BLaER1 treated with 17β-estradiol and CSF1 and Interleukin-3, amounts not matched to agents 10 nM and 100 nM (cell line): ENCODE results near the gene NPB.

ENCODE experiments used
- H3K27ac ChIP-seq, 11 experiments: shearing (Covaris generic); formaldehyde crosslinking; 2 replicates each; pipeline ENCODE4 v1.8.1; 2022
- H3K27me3 ChIP-seq, 11 experiments: shearing (Covaris generic); formaldehyde crosslinking; 2 replicates each; pipeline ENCODE4 v1.8.1; 2022
- H3K36me3 ChIP-seq, 11 experiments: shearing (Covaris generic); formaldehyde crosslinking; 2 replicates each; pipeline ENCODE4 v1.8.1; 2022
- H3K4me1 ChIP-seq, 10 experiments: shearing (Covaris generic); formaldehyde crosslinking; 2 replicates each; pipeline ENCODE4 v1.8.1; 2022
- H3K4me2 ChIP-seq, 11 experiments: shearing (Covaris generic); formaldehyde crosslinking; 2 replicates each; pipeline ENCODE4 v1.8.1; 2022
- H3K4me3 ChIP-seq, 10 experiments: shearing (Covaris generic); formaldehyde crosslinking; 2 replicates each; pipeline ENCODE4 v1.8.1; 2022
- H3K9ac ChIP-seq, 11 experiments: shearing (Covaris generic); formaldehyde crosslinking; 2 replicates each; pipeline ENCODE4 v1.8.1; 2022
- H3K9me3 ChIP-seq, 11 experiments: shearing (Covaris generic); formaldehyde crosslinking; replicated peaks in 1 of 11; 2 replicates each; pipeline ENCODE4 v1.8.1; 2022
- H4K20me1 ChIP-seq, 11 experiments: shearing (Covaris generic); formaldehyde crosslinking; 2 replicates each; pipeline ENCODE4 v1.8.1; 2022
- Cebpa-rat ChIP-seq, 11 experiments: shearing (Covaris generic); IDR thresholded peaks; 2 replicates each; pipeline ENCODE4 v1.8.1; 2022

NPB gene

GRCh38 chr17:81901167-81902022 is 643 bp upstream of the NPB start:
- Histone ChIP-seq H4K20me1 (peaks cover 23 to 96% (median 88%) of the 10 kb centered on the region in 11 experiments; a peak in 21 of 22 replicates), H3K9ac (no peak overlapping the region), H3K9me3 (no peaks in the 10 kb centered on the region), H3K36me3 (peaks cover 59 to 88% (median 73%) of the 10 kb centered on the region in 11 experiments), H3K4me2 (peak overlapping the region in 2 of 11 experiments; percentile 67; a peak in 4 of 22 replicates), H3K27ac (no peak overlapping the region), H3K4me3 (peak overlapping the region in 1 of 10 experiments; percentile 11; a peak in 1 of 20 replicates), H3K4me1 (peaks cover 16 to 37% (median 28%) of the 10 kb centered on the region in 10 experiments; a peak in 19 of 20 replicates), H3K27me3 (peaks cover 40 to 52% (median 47%) of the 10 kb centered on the region in 11 experiments)
- no peak for TF ChIP-seq Cebpa-rat (IDR thresholded peaks at IDR 0.05)

GRCh38 chr17:81902653-81903414 is 796 bp downstream of the NPB start:
- Histone ChIP-seq H4K20me1 (peaks cover 23 to 100% (median 89%) of the 10 kb centered on the region in 11 experiments; a peak in 21 of 22 replicates), H3K4me2 (peak overlapping the region in 8 of 11 experiments; percentile 4 to 67 (median 58); a peak in 13 of 22 replicates), H3K4me3 (peak overlapping the region in 2 of 10 experiments; percentile 16 to 34; a peak in 2 of 20 replicates), H3K27ac (no peak overlapping the region), H3K9ac (peak overlapping the region in 1 of 11 experiments; percentile 20; a peak in 1 of 22 replicates), H3K36me3 (peaks cover 58 to 88% (median 71%) of the 10 kb centered on the region in 11 experiments), H3K9me3 (no peaks in the 10 kb centered on the region), H3K4me1 (peaks cover 19 to 47% (median 30%) of the 10 kb centered on the region in 10 experiments; a peak in 19 of 20 replicates), H3K27me3 (peaks cover 40 to 52% (median 47%) of the 10 kb centered on the region in 11 experiments)
- TF ChIP-seq Cebpa-rat (IDR thresholded peaks at IDR 0.05): no peak

- Histone ChIP-seq H3K36me3 (peaks cover 53 to 88% (median 71%) of the 10 kb centered on the region in 11 experiments), H4K20me1 (peaks cover 23 to 100% (median 89%) of the 10 kb centered on the region in 11 experiments; a peak in 21 of 22 replicates)
These were observed 1.4 kb downstream of the NPB start for GRCh38 chr17:81903415-81903831.

GRCh38 chr17:81903896-81904599 is 2.0 kb downstream of the NPB start:
- H3K27me3 ChIP-seq: peaks cover 40 to 52% (median 47%) of the 10 kb centered on the region in 11 experiments
- H3K9me3 ChIP-seq: no peaks in the 10 kb centered on the region
- H3K4me1 ChIP-seq: peaks cover 19 to 48% (median 33%) of the 10 kb centered on the region in 10 experiments; a peak in 19 of 20 replicates
- H3K4me2 ChIP-seq: peak overlapping the region in 9 of 11 experiments; percentile 58 to 72 (median 67); a peak in 17 of 22 replicates
- H4K20me1 ChIP-seq: peaks cover 18 to 100% (median 87%) of the 10 kb centered on the region in 11 experiments; a peak in 21 of 22 replicates
- TF ChIP-seq Cebpa-rat (IDR thresholded peaks at IDR 0.05): no peak
- H3K9ac ChIP-seq: no peak overlapping the region; a peak in 2 of 22 replicates
- H3K4me3 ChIP-seq: no peak overlapping the region
- H3K27ac ChIP-seq: no peak overlapping the region
- peaks cover 46 to 88% (median 70%) of the 10 kb centered on the region in 11 experiments for H3K36me3 ChIP-seq

More at GRCh38 chr17:81903415-81903831, 1.4 kb downstream of the NPB start:
- H3K4me3 ChIP-seq: no peak overlapping the region
- H3K4me1 ChIP-seq: peaks cover 19 to 49% (median 32%) of the 10 kb centered on the region in 10 experiments; a peak in 19 of 20 replicates
- 0 out of 22 replicates have a peak overlapping the region, but pooled peaks of 1 of the 11 experiments have one; percentile 62 for H3K4me2 ChIP-seq
- no peak overlapping the region for H3K9ac ChIP-seq
- no peak overlapping the region for H3K27ac ChIP-seq
- no peaks in the 10 kb centered on the region for H3K9me3 ChIP-seq
- no peak for TF ChIP-seq Cebpa-rat (IDR thresholded peaks at IDR 0.05)
- peaks cover 40 to 52% (median 47%) of the 10 kb centered on the region in 11 experiments for H3K27me3 ChIP-seq

- H4K20me1 ChIP-seq: peaks cover 14 to 100% (median 87%) of the 10 kb centered on the region in 11 experiments; a peak in 21 of 22 replicates
- peaks cover 40 to 50% (median 46%) of the 10 kb centered on the region in 11 experiments for H3K27me3 ChIP-seq
- peak overlapping the region; percentile 15 to 72 (median 64); a peak in 20 of 22 replicates for H3K4me2 ChIP-seq
- peaks cover 39 to 87% (median 68%) of the 10 kb centered on the region in 11 experiments for H3K36me3 ChIP-seq
- peak overlapping the region in 2 of 11 experiments; percentile 4 to 41; a peak in 3 of 22 replicates for H3K9ac ChIP-seq
- no peak for TF ChIP-seq Cebpa-rat (IDR thresholded peaks at IDR 0.05)
- H3K27ac ChIP-seq: no peak overlapping the region
- no peaks in the 10 kb centered on the region for H3K9me3 ChIP-seq
- H3K4me3 ChIP-seq: no peak overlapping the region
- H3K4me1 ChIP-seq: peaks cover 22 to 56% (median 41%) of the 10 kb centered on the region in 10 experiments; a peak in 19 of 20 replicates
These were observed 2.8 kb downstream of the NPB start for GRCh38 chr17:81904600-81905423.

GRCh38 chr17:81905424-81905875 is 3.4 kb downstream of the NPB start:
- H3K9me3 ChIP-seq: no peaks in the 10 kb centered on the region
- no peak overlapping the region for H3K4me3 ChIP-seq
- H3K4me1 ChIP-seq: peaks cover 29 to 63% (median 47%) of the 10 kb centered on the region in 10 experiments
- H3K9ac ChIP-seq: no peak overlapping the region; a peak in 2 of 22 replicates
- peaks cover 7 to 100% (median 87%) of the 10 kb centered on the region in 11 experiments; a peak in 20 of 22 replicates for H4K20me1 ChIP-seq
- H3K27me3 ChIP-seq: peaks cover 36 to 45% (median 41%) of the 10 kb centered on the region in 11 experiments
- H3K27ac ChIP-seq: no peak overlapping the region
- H3K36me3 ChIP-seq: peaks cover 32 to 81% (median 61%) of the 10 kb centered on the region in 11 experiments
- H3K4me2 ChIP-seq: peak overlapping the region; percentile 15 to 72 (median 64); a peak in 20 of 22 replicates
- no peak for TF ChIP-seq Cebpa-rat (IDR thresholded peaks at IDR 0.05)

- H3K9me3 ChIP-seq: no peaks in the 10 kb centered on the region
- H3K4me3 ChIP-seq: no peak overlapping the region
- H3K36me3 ChIP-seq: peaks cover 29 to 75% (median 56%) of the 10 kb centered on the region in 11 experiments; a peak in 21 of 22 replicates
- no peak overlapping the region for H3K27ac ChIP-seq
- peaks cover 30 to 39% (median 36%) of the 10 kb centered on the region in 11 experiments for H3K27me3 ChIP-seq
- no peak overlapping the region for H3K4me2 ChIP-seq
- peaks cover 30 to 66% (median 51%) of the 10 kb centered on the region in 10 experiments for H3K4me1 ChIP-seq
- H4K20me1 ChIP-seq: peaks cover 4 to 100% (median 85%) of the 10 kb centered on the region in 11 experiments; a peak in 20 of 22 replicates
- TF ChIP-seq Cebpa-rat (IDR thresholded peaks at IDR 0.05): no peak
- H3K9ac ChIP-seq: no peak overlapping the region
These were observed 4.0 kb downstream of the NPB start for GRCh38 chr17:81905993-81906392.
